Ishikawa (cell line): Measurements from ENCODE around the gene GCN1.

Experiments used
- CEBPB ChIP-seq: IDR thresholded peaks from 2 replicates; pipeline ENCODE4 v1.6.1; 2012
- CREB1 ChIP-seq: IDR thresholded peaks from 2 replicates; pipeline ENCODE4 v1.6.1; 2012; ENCODE audit warnings: low read depth
- EGR1 ChIP-seq: IDR thresholded peaks from 2 replicates; pipeline ENCODE4 v1.6.1; 2012
- EP300 ChIP-seq: IDR thresholded peaks from 2 replicates; pipeline ENCODE4 v1.6.1; 2012; ENCODE audit warnings: borderline replicate concordance
- FOXM1 ChIP-seq: IDR thresholded peaks from 2 replicates; pipeline ENCODE4 v1.6.1; 2012; ENCODE audit warnings: low read depth, borderline replicate concordance
- MAX ChIP-seq: IDR thresholded peaks from 2 replicates; pipeline ENCODE4 v1.6.1; 2012
- NFIC ChIP-seq: IDR thresholded peaks from 2 replicates; pipeline ENCODE4 v1.6.1; 2012
- RAD21 ChIP-seq: IDR thresholded peaks from 2 replicates; pipeline ENCODE4 v1.6.1; 2012; ENCODE audit warnings: low read depth
- REST ChIP-seq: IDR thresholded peaks from 2 replicates; pipeline ENCODE4 v1.6.1; 2012; ENCODE audit warnings: low read depth, mild to moderate bottlenecking
- TAF1 ChIP-seq: IDR thresholded peaks from 2 replicates; pipeline ENCODE4 v1.6.1; 2012; ENCODE audit warnings: low read depth, mild to moderate bottlenecking
- TCF12 ChIP-seq: IDR thresholded peaks from 2 replicates; pipeline ENCODE4 v1.6.1; 2012; ENCODE audit warnings: low read depth
- TEAD4 ChIP-seq: IDR thresholded peaks from 2 replicates; pipeline ENCODE4 v1.6.1; 2012
- USF1 ChIP-seq: IDR thresholded peaks from 2 replicates; pipeline ENCODE4 v1.6.1; 2012
- YY1 ChIP-seq: IDR thresholded peaks from 2 replicates; pipeline ENCODE4 v1.6.1; 2012; ENCODE audit warnings: low read depth
- ZBTB7A ChIP-seq: IDR thresholded peaks from 2 replicates; pipeline ENCODE4 v1.6.1; 2012; ENCODE audit warnings: low read depth

The GCN1 gene

GRCh38 chr12:120223458-120224303 lies 29.2 kb upstream of the GCN1 start:
- TF ChIP-seq TEAD4 (no peak), NFIC (no peak), CEBPB (no peak), TCF12 (no peak), FOXM1 (no peak), REST (no peak), EP300 (no peak), EGR1 (no peak), ZBTB7A (no peak), CREB1 (no peak), RAD21 (no peak), USF1 (no peak), TAF1 (no peak), MAX (no peak), YY1 (no peak)

GRCh38 chr12:120222288-120222832 lies 27.8 kb upstream of the GCN1 start:
- TF ChIP-seq ZBTB7A: no peak
- TF ChIP-seq FOXM1: no peak
- TF ChIP-seq CEBPB: no peak

- TF ChIP-seq NFIC: no peak
Measured at GRCh38 chr12:120221576-120221900, 27.0 kb upstream of the GCN1 start.

GRCh38 chr12:120220838-120221575 lies 26.5 kb upstream of the GCN1 start:
- TF ChIP-seq TCF12: no peak
- no peak for TF ChIP-seq REST
- no peak for TF ChIP-seq YY1
- TF ChIP-seq MAX: no peak

- no peak for TF ChIP-seq REST
- TF ChIP-seq TAF1: no peak
- no peak for TF ChIP-seq TEAD4
- no peak for TF ChIP-seq CEBPB
- TF ChIP-seq MAX: no peak
- no peak for TF ChIP-seq USF1
- TF ChIP-seq FOXM1: no peak
- no peak for TF ChIP-seq YY1
- no peak for TF ChIP-seq ZBTB7A
- no peak for TF ChIP-seq TCF12
- no peak for TF ChIP-seq EP300
- TF ChIP-seq RAD21: no peak
- TF ChIP-seq CREB1: no peak
- TF ChIP-seq EGR1: no peak
- no peak for TF ChIP-seq NFIC
Measured at GRCh38 chr12:120218680-120219606, 24.4 kb upstream of the GCN1 start.
